HS-5 (cell line): Measurements from ENCODE around the gene NUCKS1.
"Not testable (repeated sequence)": the region's sequence is repeated elsewhere in the genome, so short reads cannot be mapped to it uniquely, and the experiment has no call there.

Experiments
- DNase-seq: peaks from one replicate; pipeline ENCODE4 v3.0.0-alpha.2; 2012; ENCODE audit warnings: low read depth

The NUCKS1 gene

GRCh38 chr1:205729945-205730610 is 19.9 kb downstream of the NUCKS1 start:
- no peak for DNase-seq

- DNase-seq = no peak
Measured at GRCh38 chr1:205726619-205727125, 23.3 kb downstream of the NUCKS1 start.

- DNase-seq = no peak
Measured at GRCh38 chr1:205725514-205725913, 24.5 kb downstream of the NUCKS1 start.

- not testable (repeated sequence) for DNase-seq
Measured at GRCh38 chr1:205720740-205721139, 29.2 kb downstream of the NUCKS1 start.

- no peak for DNase-seq
Measured at GRCh38 chr1:205719762-205720161, 30.2 kb downstream of the NUCKS1 start.

GRCh38 chr1:205719015-205719414 is 31.0 kb downstream of the NUCKS1 start:
- no peak for DNase-seq

GRCh38 chr1:205716371-205717132 is 33.4 kb downstream of the NUCKS1 start:
- DNase-seq = no peak

- no peak for DNase-seq
Measured at GRCh38 chr1:205715628-205716027, 34.4 kb downstream of the NUCKS1 start.

- DNase-seq = no peak
Measured at GRCh38 chr1:205714906-205715246, 35.1 kb downstream of the NUCKS1 start.

- DNase-seq = no peak
Measured at GRCh38 chr1:205714190-205714905, 35.6 kb downstream of the NUCKS1 start.

- DNase-seq = peak; percentile 37
Measured at GRCh38 chr1:205711105-205712048, 38.6 kb downstream of the NUCKS1 start.

GRCh38 chr1:205710201-205711062 is 39.5 kb downstream of the NUCKS1 start:
- DNase-seq = no peak

- DNase-seq = no peak
Measured at GRCh38 chr1:205709640-205710039, 40.3 kb downstream of the NUCKS1 start.

- no peak for DNase-seq
Measured at GRCh38 chr1:205709059-205709398, 41.0 kb downstream of the NUCKS1 start.

- no peak for DNase-seq
Measured at GRCh38 chr1:205706601-205707502, 43.1 kb downstream of the NUCKS1 start.

GRCh38 chr1:205704903-205705302 is 45.1 kb downstream of the NUCKS1 start:
- no peak for DNase-seq

- no peak for DNase-seq
Measured at GRCh38 chr1:205703072-205703471, 46.9 kb downstream of the NUCKS1 start.

GRCh38 chr1:205701891-205702290 is 48.1 kb downstream of the NUCKS1 start:
- no peak for DNase-seq

- no peak for DNase-seq
Measured at GRCh38 chr1:205701420-205701819, 48.6 kb downstream of the NUCKS1 start.
